ENCODE data around the gene HSPA12A. TPM values are rescaled to one million over a fixed set of nuclear protein-coding genes. Genes with fewer than 3 reads are reported as not detected.

Gene HSPA12A
- total and polyA plus RNA-seq, 2 donors, result 1.7 to 4.4 TPM

DNA sequence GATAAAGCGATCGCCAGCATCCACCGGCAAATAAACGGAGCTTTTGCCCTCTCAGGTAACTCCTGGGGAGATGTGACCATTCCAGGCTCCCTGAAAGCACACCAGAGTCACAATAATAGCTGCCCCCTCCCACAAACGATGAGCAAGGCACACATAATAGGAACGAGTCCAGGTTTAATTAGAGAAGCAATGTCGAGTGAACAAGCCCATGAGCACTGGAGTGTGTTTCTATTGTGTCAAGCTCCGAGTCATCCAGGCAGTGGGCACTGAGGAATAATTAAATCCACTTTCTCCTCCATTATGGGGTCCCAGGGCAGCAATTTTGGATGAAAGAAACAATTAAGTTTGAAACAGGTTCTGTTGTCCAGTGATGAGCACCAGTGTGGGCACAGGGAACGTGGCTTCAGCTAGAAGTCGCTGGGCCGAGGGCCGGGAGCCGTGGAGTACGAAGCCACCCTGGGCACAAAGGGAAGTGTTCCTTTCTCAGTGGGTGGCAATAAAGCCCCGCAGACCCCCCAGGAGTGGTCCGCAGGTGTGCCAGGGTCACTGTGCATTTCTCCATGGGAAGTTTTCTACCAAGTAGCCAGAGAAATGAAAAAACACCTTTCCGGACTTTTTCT, 109.7 kb downstream of the HSPA12A start:
- Histone ChIP-seq H3K36me3 (ENCODE audit: control insufficient read depth in 2 of 2, insufficient read depth in 2 of 2, low read length in 1 of 2) (no peaks in the 10 kb centered on the region), H3K4me1 (ENCODE audit: control insufficient read depth in 2 of 2, insufficient read depth in 2 of 2, low read length in 2 of 2) (no peaks in the 10 kb centered on the region), H3K27ac (ENCODE audit: low read depth in 1 of 2, low read length in 1 of 2) (no peak overlapping the region), H3K9me3 (ENCODE audit: control insufficient read depth in 2 of 2, insufficient read depth in 1 of 2, low read length in 1 of 2) (no peaks in the 10 kb centered on the region), H3K4me3 (ENCODE audit: low read length in 2 of 2) (no peak overlapping the region), H3K27me3 (ENCODE audit: control insufficient read depth in 2 of 2, insufficient read depth in 1 of 2, low read length in 1 of 2) (peaks cover 8 to 16% of the 10 kb centered on the region in 2 donors)
- WGBS, result 95% methylated on average over 17 of the region's 17 CpGs
- DNase-seq (ENCODE audit: low read depth in 6 of 9, low spot score in 9 of 9), result no peak

DNA sequence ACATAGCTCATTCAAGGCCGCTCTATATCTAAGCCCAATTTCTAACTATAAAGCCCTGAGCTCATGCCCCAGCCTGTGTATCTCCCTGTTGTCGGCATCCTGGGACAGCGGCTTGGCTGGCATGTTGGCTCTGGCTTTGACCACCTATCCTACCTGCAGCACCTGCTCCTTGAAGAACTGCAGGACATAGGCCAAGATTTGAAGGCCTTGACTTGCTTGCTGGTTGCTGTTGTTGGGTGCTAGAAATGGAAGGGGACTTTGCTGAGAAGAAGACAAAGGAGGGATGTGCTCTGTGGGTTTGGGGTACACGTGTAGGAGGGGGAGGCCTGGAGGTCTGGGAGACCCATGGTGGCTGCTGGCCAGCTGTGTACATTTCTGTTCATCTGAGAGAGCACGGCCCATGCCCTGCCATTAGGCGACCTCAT, 110.5 kb downstream of the HSPA12A start:
- Histone ChIP-seq H3K4me3 (ENCODE audit: low read length in 2 of 2) (no peak overlapping the region), H3K4me1 (ENCODE audit: control insufficient read depth in 2 of 2, insufficient read depth in 2 of 2, low read length in 2 of 2) (no peaks in the 10 kb centered on the region), H3K36me3 (ENCODE audit: control insufficient read depth in 2 of 2, insufficient read depth in 2 of 2, low read length in 1 of 2) (no peaks in the 10 kb centered on the region), H3K9me3 (ENCODE audit: control insufficient read depth in 2 of 2, insufficient read depth in 1 of 2, low read length in 1 of 2) (no peaks in the 10 kb centered on the region), H3K27me3 (ENCODE audit: control insufficient read depth in 2 of 2, insufficient read depth in 1 of 2, low read length in 1 of 2) (peaks cover 10 to 25% of the 10 kb centered on the region in 2 donors), H3K27ac (ENCODE audit: low read depth in 1 of 2, low read length in 1 of 2) (no peak overlapping the region)
- no peak for DNase-seq (ENCODE audit: low read depth in 6 of 9, low spot score in 9 of 9)
- 94% methylated on average over 6 of the region's 6 CpGs for WGBS

DNA sequence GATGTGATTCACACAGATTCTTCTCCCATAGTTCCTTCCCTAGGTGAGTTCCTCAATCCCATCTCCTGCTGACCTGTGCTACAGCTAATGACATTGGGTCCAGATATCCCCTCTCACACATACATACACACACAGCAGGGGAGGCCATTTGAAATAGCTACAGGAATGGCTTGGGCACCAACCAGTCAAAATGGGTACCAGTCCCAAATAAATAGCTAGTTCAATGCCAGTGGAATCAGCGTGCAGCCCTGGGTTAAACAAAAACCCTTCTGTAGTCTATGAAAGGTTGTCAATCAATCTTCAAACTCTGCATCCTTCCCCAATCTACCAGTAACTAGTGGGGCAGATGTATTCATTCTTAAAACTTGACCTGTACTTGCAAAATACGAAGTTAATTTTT, 112.3 kb downstream of the HSPA12A start:
- WGBS, result 91% methylated on average over 2 of the region's 2 CpGs
- Histone ChIP-seq H3K36me3 (ENCODE audit: control insufficient read depth in 2 of 2, insufficient read depth in 2 of 2, low read length in 1 of 2) (no peaks in the 10 kb centered on the region), H3K27me3 (ENCODE audit: control insufficient read depth in 2 of 2, insufficient read depth in 1 of 2, low read length in 1 of 2) (peaks cover 10 to 29% of the 10 kb centered on the region in 2 donors), H3K4me1 (ENCODE audit: control insufficient read depth in 2 of 2, insufficient read depth in 2 of 2, low read length in 2 of 2) (no peaks in the 10 kb centered on the region), H3K27ac (ENCODE audit: low read depth in 1 of 2, low read length in 1 of 2) (no peak overlapping the region), H3K9me3 (ENCODE audit: control insufficient read depth in 2 of 2, insufficient read depth in 1 of 2, low read length in 1 of 2) (no peaks in the 10 kb centered on the region), H3K4me3 (ENCODE audit: low read length in 2 of 2) (no peak overlapping the region)
- DNase-seq (ENCODE audit: low read depth in 6 of 9, low spot score in 9 of 9), result no peak

DNA sequence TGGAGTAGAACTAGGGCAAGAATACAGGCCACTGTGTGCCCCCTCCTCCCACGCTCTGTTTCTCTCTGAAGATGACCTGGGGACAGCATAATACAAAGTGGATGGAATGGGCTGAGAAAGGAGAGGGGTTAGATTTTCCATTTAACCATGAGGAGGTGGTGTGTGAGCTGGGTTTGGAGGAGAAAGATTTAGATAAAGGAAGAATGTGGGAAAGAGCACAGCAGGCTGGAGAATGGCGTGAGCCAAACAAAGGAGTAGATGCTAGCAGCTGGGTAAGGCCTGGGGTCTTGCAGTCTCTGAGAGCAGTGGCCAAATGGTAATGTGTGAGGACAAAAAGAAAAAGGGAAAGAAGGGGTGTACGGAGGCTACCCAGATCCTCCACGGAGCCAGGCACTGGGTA, 113.0 kb downstream of the HSPA12A start:
- 89% methylated on average over 4 of the region's 4 CpGs for WGBS

DNA sequence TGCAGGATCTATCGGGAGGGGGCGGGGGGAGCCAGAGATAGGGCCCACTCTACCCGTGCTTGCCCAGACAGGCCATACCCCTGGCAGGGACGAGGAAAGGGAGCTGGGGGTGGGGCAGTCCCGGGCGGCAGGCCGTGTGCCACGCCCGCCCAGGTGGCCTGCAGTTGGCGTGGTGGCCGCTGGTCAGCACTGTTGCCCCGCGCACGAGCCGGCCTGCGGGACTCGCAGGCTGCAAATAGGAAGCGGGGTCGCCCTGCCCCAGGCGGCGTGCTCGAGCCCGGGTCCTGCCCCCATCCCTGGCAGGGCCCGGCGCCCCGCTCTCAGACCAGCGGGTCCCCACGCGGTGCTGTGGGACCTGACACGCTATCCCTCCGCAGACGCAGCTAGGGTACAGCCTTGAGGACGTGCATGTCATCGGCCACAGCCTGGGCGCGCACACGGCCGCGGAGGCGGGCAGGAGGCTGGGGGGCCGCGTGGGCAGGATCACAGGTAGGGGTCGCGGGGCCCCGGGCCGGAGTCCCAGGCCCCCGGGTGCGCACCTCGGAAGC, 114.9 kb downstream of the HSPA12A start:
- Histone ChIP-seq H3K4me3 (ENCODE audit: low read length in 2 of 2) (no peak overlapping the region), H3K27ac (ENCODE audit: low read depth in 1 of 2, low read length in 1 of 2) (no peak overlapping the region), H3K27me3 (ENCODE audit: control insufficient read depth in 2 of 2, insufficient read depth in 1 of 2, low read length in 1 of 2) (peaks cover 10 to 29% of the 10 kb centered on the region in 2 donors), H3K9me3 (ENCODE audit: control insufficient read depth in 2 of 2, insufficient read depth in 1 of 2, low read length in 1 of 2) (no peaks in the 10 kb centered on the region), H3K36me3 (ENCODE audit: control insufficient read depth in 2 of 2, insufficient read depth in 2 of 2, low read length in 1 of 2) (no peaks in the 10 kb centered on the region), H3K4me1 (ENCODE audit: control insufficient read depth in 2 of 2, insufficient read depth in 2 of 2, low read length in 2 of 2) (no peaks in the 10 kb centered on the region)
- WGBS, result 6% methylated on average over 49 of the region's 49 CpGs
- DNase-seq (ENCODE audit: low read depth in 6 of 9, low spot score in 9 of 9), result no peak

More for the DNA sequence above, 113.0 kb downstream of the HSPA12A start:
- Histone ChIP-seq H3K4me1 (ENCODE audit: control insufficient read depth in 2 of 2, insufficient read depth in 2 of 2, low read length in 2 of 2) (no peaks in the 10 kb centered on the region), H3K4me3 (ENCODE audit: low read length in 2 of 2) (no peak overlapping the region), H3K27me3 (ENCODE audit: control insufficient read depth in 2 of 2, insufficient read depth in 1 of 2, low read length in 1 of 2) (peaks cover 10 to 29% of the 10 kb centered on the region in 2 donors), H3K27ac (ENCODE audit: low read depth in 1 of 2, low read length in 1 of 2) (no peak overlapping the region), H3K36me3 (ENCODE audit: control insufficient read depth in 2 of 2, insufficient read depth in 2 of 2, low read length in 1 of 2) (no peaks in the 10 kb centered on the region), H3K9me3 (ENCODE audit: control insufficient read depth in 2 of 2, insufficient read depth in 1 of 2, low read length in 1 of 2) (no peaks in the 10 kb centered on the region)
- no peak for DNase-seq (ENCODE audit: low read depth in 6 of 9, low spot score in 9 of 9)

DNA sequence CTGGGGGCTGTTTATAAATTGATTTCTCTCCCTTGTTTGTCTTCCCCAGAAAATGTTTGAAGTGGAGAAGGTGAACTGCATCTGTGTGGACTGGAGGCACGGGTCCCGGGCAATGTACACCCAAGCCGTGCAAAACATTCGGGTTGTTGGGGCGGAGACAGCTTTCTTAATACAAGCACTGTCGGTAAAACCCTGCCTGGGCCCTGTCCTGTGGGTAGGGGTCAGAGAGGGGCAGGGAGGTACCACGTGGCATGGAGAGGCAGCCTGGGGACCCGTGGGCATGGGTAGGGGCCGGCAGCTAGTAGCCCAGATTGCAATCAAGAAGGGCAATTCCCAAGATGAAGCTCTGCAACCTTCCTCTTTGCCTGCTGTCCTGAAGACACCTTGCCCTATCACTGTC, 115.6 kb downstream of the HSPA12A start:
- DNase-seq (ENCODE audit: low read depth in 6 of 9, low spot score in 9 of 9), result no peak
- H3K27ac ChIP-seq (ENCODE audit: low read depth in 1 of 2, low read length in 1 of 2), result no peak overlapping the region
- peaks cover 10 to 29% of the 10 kb centered on the region in 2 donors for H3K27me3 ChIP-seq (ENCODE audit: control insufficient read depth in 2 of 2, insufficient read depth in 1 of 2, low read length in 1 of 2)
- H3K4me3 ChIP-seq (ENCODE audit: low read length in 2 of 2), result no peak overlapping the region
- H3K36me3 ChIP-seq (ENCODE audit: control insufficient read depth in 2 of 2, insufficient read depth in 2 of 2, low read length in 1 of 2), result no peaks in the 10 kb centered on the region
- no peaks in the 10 kb centered on the region for H3K9me3 ChIP-seq (ENCODE audit: control insufficient read depth in 2 of 2, insufficient read depth in 1 of 2, low read length in 1 of 2)
- WGBS, result 86% methylated on average over 9 of the region's 9 CpGs
- no peaks in the 10 kb centered on the region for H3K4me1 ChIP-seq (ENCODE audit: control insufficient read depth in 2 of 2, insufficient read depth in 2 of 2, low read length in 2 of 2)

DNA sequence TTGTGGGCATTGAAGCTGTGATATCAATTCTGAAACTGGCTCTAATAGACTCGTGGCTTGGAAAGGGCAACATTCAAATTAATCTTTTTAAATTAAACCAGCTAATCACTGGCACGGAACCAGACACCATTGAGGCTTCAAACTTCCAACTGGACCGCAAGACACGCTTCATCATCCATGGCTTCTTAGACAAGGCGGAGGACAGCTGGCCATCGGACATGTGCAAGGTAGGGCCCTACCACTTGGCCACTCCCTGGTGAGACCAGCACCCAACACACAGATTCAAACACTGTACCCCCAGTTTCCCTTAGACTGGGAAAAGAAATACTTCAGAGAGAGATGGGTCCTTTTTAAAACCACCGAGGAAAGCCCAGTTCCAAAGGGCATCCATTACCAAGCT, 116.5 kb downstream of the HSPA12A start:
- H3K27ac ChIP-seq (ENCODE audit: low read depth in 1 of 2, low read length in 1 of 2), result no peak overlapping the region
- no peaks in the 10 kb centered on the region for H3K36me3 ChIP-seq (ENCODE audit: control insufficient read depth in 2 of 2, insufficient read depth in 2 of 2, low read length in 1 of 2)
- H3K9me3 ChIP-seq (ENCODE audit: control insufficient read depth in 2 of 2, insufficient read depth in 1 of 2, low read length in 1 of 2), result no peaks in the 10 kb centered on the region
- WGBS, result 93% methylated on average over 7 of the region's 7 CpGs
- peaks cover 10 to 29% of the 10 kb centered on the region in 2 donors for H3K27me3 ChIP-seq (ENCODE audit: control insufficient read depth in 2 of 2, insufficient read depth in 1 of 2, low read length in 1 of 2)
- no peaks in the 10 kb centered on the region for H3K4me1 ChIP-seq (ENCODE audit: control insufficient read depth in 2 of 2, insufficient read depth in 2 of 2, low read length in 2 of 2)
- DNase-seq (ENCODE audit: low read depth in 6 of 9, low spot score in 9 of 9), result no peak
- H3K4me3 ChIP-seq (ENCODE audit: low read length in 2 of 2), result no peak overlapping the region

DNA sequence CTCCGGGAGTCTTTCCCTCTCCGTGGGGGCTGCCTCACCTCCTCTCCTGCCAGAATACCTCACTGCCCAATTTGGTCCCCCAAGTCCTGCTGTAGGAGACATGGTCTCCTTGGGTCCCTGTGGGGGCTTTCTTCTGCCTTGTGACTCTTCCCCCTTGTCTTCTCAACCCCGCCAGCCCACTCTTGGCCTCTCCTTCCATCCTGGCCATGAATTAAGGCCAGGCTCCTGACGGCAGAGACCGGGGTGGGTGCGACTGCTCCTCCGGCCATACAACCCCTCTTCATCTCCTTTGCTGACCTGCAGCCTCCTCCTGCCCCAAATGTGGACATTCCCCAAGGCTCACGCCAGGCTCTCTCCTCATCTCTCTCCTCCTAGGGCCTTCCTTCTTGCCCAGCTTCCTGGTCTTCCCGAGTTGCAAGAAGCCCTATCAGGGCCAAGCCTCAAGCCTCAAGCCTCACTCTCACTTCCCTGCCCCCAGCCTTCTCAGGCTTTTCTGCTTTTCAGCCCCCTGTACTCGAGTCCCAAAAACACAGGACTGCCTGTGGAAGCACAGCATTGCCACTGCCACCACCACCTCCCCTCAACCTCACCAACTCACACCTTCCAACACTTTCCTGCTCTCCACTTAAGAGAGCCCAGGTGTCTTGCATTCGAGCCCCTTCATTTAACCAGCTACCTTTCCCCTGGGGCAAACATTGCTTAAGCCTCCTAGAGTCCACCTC, 120.3 kb downstream of the HSPA12A start:
- H3K9me3 ChIP-seq (ENCODE audit: control insufficient read depth in 2 of 2, insufficient read depth in 1 of 2, low read length in 1 of 2), result no peaks in the 10 kb centered on the region
- H3K4me1 ChIP-seq (ENCODE audit: control insufficient read depth in 2 of 2, insufficient read depth in 2 of 2, low read length in 2 of 2), result no peaks in the 10 kb centered on the region
- H3K4me3 ChIP-seq (ENCODE audit: low read length in 2 of 2), result no peak overlapping the region
- peaks cover 0 to 8% of the 10 kb centered on the region in 2 donors for H3K27me3 ChIP-seq (ENCODE audit: control insufficient read depth in 2 of 2, insufficient read depth in 1 of 2, low read length in 1 of 2)
- no peaks in the 10 kb centered on the region for H3K36me3 ChIP-seq (ENCODE audit: control insufficient read depth in 2 of 2, insufficient read depth in 2 of 2, low read length in 1 of 2)
- 86% methylated on average over 11 of the region's 11 CpGs for WGBS
- no peak for DNase-seq (ENCODE audit: low read depth in 6 of 9, low spot score in 9 of 9)
- H3K27ac ChIP-seq (ENCODE audit: low read depth in 1 of 2, low read length in 1 of 2), result no peak overlapping the region

DNA sequence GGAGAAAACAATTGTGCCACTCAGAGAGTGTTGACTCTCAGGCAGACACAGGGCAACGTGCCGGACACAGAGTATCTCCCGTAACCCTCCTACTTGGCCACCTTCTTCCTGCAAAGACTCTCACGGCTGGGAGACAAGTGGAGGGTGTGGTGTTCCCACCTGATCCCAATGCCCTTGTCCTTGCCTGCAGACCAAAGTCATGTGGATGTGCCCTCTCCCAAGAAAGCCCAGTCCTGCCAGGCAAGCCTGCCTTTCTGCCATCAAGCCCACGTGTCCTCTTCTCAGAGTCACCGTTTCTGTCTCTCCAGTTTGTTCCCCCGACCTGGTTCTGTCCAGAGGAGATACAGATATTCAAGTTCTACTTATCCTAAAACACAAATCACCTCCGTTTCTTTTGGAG, 120.9 kb downstream of the HSPA12A start:
- DNase-seq (ENCODE audit: low read depth in 6 of 9, low spot score in 9 of 9), result no peak
- Histone ChIP-seq H3K4me3 (ENCODE audit: low read length in 2 of 2) (no peak overlapping the region), H3K9me3 (ENCODE audit: control insufficient read depth in 2 of 2, insufficient read depth in 1 of 2, low read length in 1 of 2) (no peaks in the 10 kb centered on the region), H3K36me3 (ENCODE audit: control insufficient read depth in 2 of 2, insufficient read depth in 2 of 2, low read length in 1 of 2) (no peaks in the 10 kb centered on the region), H3K4me1 (ENCODE audit: control insufficient read depth in 2 of 2, insufficient read depth in 2 of 2, low read length in 2 of 2) (no peaks in the 10 kb centered on the region), H3K27me3 (ENCODE audit: control insufficient read depth in 2 of 2, insufficient read depth in 1 of 2, low read length in 1 of 2) (peaks cover 0 to 2% of the 10 kb centered on the region in 2 donors), H3K27ac (ENCODE audit: low read depth in 1 of 2, low read length in 1 of 2) (no peak overlapping the region)
- WGBS, result 90% methylated on average over 8 of the region's 8 CpGs

All from thymus (tissue), 11 donors.